PC-9 (cell line): ENCODE measurements around the gene ZC3H8. TPM values are rescaled to one million over a fixed set of nuclear protein-coding genes. Genes with fewer than 3 reads are reported as not detected.

Source experiments
- BruUV-seq: library from RNA; stranded (reverse); fragments of 400-500 nt; replicated peaks from 2 replicates; lab custom pipeline; 2021; lab: Mats Ljungman, UMichigan
- CTCF ChIA-PET: fragments of 300-600 bp; sonication (Branson Sonifier 250); formaldehyde crosslinking; loops from one replicate; lab custom pipeline; 2022; ENCODE audit warnings: antibody characterized with exemption; lab: Charles Lee
- POLR2A ChIA-PET: fragments of 300-600 bp; sonication (Branson Sonifier 250); formaldehyde crosslinking; loops from one replicate; lab custom pipeline; 2022; ENCODE audit warnings: antibody characterized with exemption; ENCODE audit not compliant: unreplicated experiment; lab: Charles Lee
- DNase-seq, 2 experiments: peaks; one replicate each; pipeline versions ENCODE4 v3.0.0 to v3.0.0-alpha.2; 2015 to 2022; ENCODE audit warnings: mixed read lengths in 1 of 2
- H2AFZ ChIP-seq: fragments of 200-600 bp; sonication (generic); 2 replicates; pipeline ENCODE4 v1.8.1; 2017; ENCODE audit warnings: antibody characterized with exemption
- H3F3A ChIP-seq: fragments of 200-600 bp; sonication (generic); 2 replicates; pipeline ENCODE4 v1.8.1; 2017; ENCODE audit warnings: antibody characterized with exemption, mild to moderate bottlenecking, low read depth; ENCODE audit not compliant: insufficient read depth
- H3K27ac ChIP-seq: fragments of 200-600 bp; sonication (generic); 2 replicates; pipeline ENCODE4 v1.6.1; 2016; ENCODE audit warnings: mixed run types
- H3K27me3 ChIP-seq: fragments of 200-600 bp; sonication (generic); 2 replicates; pipeline ENCODE4 v1.6.1; 2016; ENCODE audit warnings: low read depth, mixed run types; ENCODE audit not compliant: insufficient read depth
- H3K36me3 ChIP-seq: fragments of 200-600 bp; sonication (generic); 2 replicates; pipeline ENCODE4 v1.6.1; 2016; ENCODE audit warnings: low read depth, mixed run types
- H3K4me1 ChIP-seq: fragments of 200-600 bp; sonication (generic); replicated peaks from 2 replicates; pipeline ENCODE4 v1.6.1; 2016; ENCODE audit warnings: mixed run types; ENCODE audit not compliant: insufficient read depth
- H3K4me2 ChIP-seq: fragments of 200-600 bp; sonication (generic); 2 replicates; pipeline ENCODE4 v1.6.1; 2017; ENCODE audit warnings: mixed run types
- H3K4me3 ChIP-seq: fragments of 200-600 bp; sonication (generic); 2 replicates; pipeline ENCODE4 v1.6.1; 2016; ENCODE audit warnings: mixed run types
- H3K79me2 ChIP-seq: fragments of 200-600 bp; sonication (generic); 2 replicates; pipeline ENCODE4 v1.6.1; 2017; ENCODE audit warnings: low read depth, mixed run types
- H3K9me2 ChIP-seq: fragments of 200-600 bp; sonication (generic); 2 replicates; pipeline ENCODE4 v1.8.1; 2017; ENCODE audit warnings: mild to moderate bottlenecking; ENCODE audit not compliant: insufficient read depth
- H3K9me3 ChIP-seq: fragments of 200-600 bp; sonication (generic); 2 replicates; pipeline ENCODE4 v1.8.1; 2016; ENCODE audit warnings: low read depth; ENCODE audit not compliant: insufficient read depth
- H4K20me1 ChIP-seq: fragments of 200-600 bp; sonication (generic); 2 replicates; pipeline ENCODE4 v1.8.1; 2017; ENCODE audit not compliant: insufficient read depth
- EZH2 ChIP-seq: fragments of 200-600 bp; sonication (generic); IDR thresholded peaks from 2 replicates; pipeline ENCODE4 v1.8.0; 2017; ENCODE audit warnings: antibody characterized with exemption, low read depth
- intact Hi-C: fragments of 100-400 bp; cut with micrococcal nuclease; formaldehyde crosslinking; loops from one replicate; pipeline ENCODE4 v1.10.0; 2022; ENCODE audit not compliant: unreplicated experiment
- total RNA-seq: library from RNA; stranded (reverse); gene quantifications from 2 replicates; pipeline ENCODE4 v1.2.3, GENCODE V29; 2021
- TF ChIP-seq, protein P1 (sequence below): fragments of 200-600 bp; sonication (generic); conservative IDR thresholded peaks from 2 replicates; pipeline ENCODE4 v1.6.1; 2017; ENCODE audit warnings: mixed run types, antibody characterized with exemption, mild to moderate bottlenecking, moderate library complexity

Gene ZC3H8
- total RNA-seq, 1 experiment from 2014 or later: 8.6 TPM

DNA sequence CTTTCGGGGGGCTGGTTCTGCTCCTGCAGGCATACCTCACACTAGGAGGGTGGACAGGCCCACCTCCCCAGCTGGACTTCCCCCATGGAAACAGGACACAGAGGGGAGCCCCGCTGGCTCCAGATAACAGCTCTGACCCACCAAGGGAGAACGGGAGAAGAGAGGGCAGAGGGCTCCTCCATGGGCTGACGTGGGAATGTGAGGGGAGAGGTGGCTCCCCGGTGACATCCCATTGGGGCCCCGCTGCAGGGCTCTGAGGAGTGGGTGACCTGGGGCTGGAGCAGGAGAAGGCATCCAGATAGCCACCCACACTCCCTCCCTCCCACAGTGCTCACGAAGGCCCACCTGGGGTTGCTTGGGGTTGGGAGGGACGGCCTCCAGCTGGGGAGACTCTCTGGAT lies 70.7 kb downstream of the ZC3H8 start:
- ChIA-PET CTCF (no interaction called here), POLR2A (no interaction called here)
- no TSS peak for BruUV-seq
- Histone ChIP-seq H3K27ac (no peak overlapping the region), H2AFZ (no peak overlapping the region), H3K9me3 (0 out of 2 replicates have a peak, but pooled peaks cover under 1% of the 10 kb centered on the region), H3K4me3 (no peak overlapping the region), H3K79me2 (no peaks in the 10 kb centered on the region), H4K20me1 (no peaks in the 10 kb centered on the region), H3K9me2 (no peaks in the 10 kb centered on the region), H3F3A (no peaks in the 10 kb centered on the region), H3K36me3 (no peaks in the 10 kb centered on the region), H3K4me1 (no peaks in the 10 kb centered on the region), H3K27me3 (no peaks in the 10 kb centered on the region), H3K4me2 (no peak overlapping the region)
- intact Hi-C loops: no loop called here
- no peak for DNase-seq
- TF ChIP-seq, protein P1, sequence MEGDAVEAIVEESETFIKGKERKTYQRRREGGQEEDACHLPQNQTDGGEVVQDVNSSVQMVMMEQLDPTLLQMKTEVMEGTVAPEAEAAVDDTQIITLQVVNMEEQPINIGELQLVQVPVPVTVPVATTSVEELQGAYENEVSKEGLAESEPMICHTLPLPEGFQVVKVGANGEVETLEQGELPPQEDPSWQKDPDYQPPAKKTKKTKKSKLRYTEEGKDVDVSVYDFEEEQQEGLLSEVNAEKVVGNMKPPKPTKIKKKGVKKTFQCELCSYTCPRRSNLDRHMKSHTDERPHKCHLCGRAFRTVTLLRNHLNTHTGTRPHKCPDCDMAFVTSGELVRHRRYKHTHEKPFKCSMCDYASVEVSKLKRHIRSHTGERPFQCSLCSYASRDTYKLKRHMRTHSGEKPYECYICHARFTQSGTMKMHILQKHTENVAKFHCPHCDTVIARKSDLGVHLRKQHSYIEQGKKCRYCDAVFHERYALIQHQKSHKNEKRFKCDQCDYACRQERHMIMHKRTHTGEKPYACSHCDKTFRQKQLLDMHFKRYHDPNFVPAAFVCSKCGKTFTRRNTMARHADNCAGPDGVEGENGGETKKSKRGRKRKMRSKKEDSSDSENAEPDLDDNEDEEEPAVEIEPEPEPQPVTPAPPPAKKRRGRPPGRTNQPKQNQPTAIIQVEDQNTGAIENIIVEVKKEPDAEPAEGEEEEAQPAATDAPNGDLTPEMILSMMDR: no peak
- TF ChIP-seq EZH2: no peak

DNA sequence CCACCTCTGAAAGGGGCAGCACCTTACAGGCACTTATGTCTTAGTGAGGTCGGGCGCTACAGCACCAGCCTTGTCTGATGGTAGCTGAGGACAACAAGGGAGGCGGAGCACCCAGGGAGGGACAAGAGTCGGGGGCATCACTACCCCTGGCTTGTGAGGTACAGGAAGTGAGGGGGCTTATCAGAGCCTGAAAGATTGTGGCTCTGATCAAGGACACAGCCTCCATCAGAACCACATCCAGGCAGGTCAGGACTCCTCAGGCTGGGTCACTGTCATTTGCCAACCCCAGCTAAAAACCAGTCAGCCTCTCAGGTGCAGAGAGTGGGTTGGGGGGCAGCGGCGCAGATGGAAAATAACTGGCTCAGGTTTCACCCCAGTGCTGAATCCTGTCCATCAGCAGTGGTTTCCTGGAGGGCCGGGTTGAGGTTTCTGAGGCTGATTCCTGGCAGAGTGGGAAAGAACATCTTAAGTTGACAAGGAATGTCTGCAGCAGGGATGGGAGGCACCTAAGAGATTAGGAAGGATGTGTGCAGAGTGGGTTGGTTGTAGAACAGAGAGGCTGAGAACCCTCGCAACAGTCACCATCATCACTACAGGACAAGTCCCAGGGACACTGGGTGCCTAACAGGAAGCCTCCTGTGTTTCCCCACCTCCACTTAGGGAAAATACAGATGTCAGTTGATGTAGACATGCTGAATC lies 71.4 kb downstream of the ZC3H8 start:
- Histone ChIP-seq H2AFZ (no peak overlapping the region), H3K27me3 (no peaks in the 10 kb centered on the region), H3K4me2 (no peak overlapping the region), H3K4me3 (no peak overlapping the region), H3K27ac (no peak overlapping the region), H3K9me2 (no peaks in the 10 kb centered on the region), H3K9me3 (0 out of 2 replicates have a peak, but pooled peaks cover 3% of the 10 kb centered on the region), H3F3A (no peaks in the 10 kb centered on the region), H3K79me2 (no peaks in the 10 kb centered on the region), H3K36me3 (no peaks in the 10 kb centered on the region), H4K20me1 (no peaks in the 10 kb centered on the region), H3K4me1 (no peaks in the 10 kb centered on the region)
- ChIA-PET POLR2A (no interaction called here), CTCF (no interaction called here)
- DNase-seq: no peak
- no TSS peak for BruUV-seq
- TF ChIP-seq, protein P1: no peak
- no peak for TF ChIP-seq EZH2
- intact Hi-C loops: no loop called here

DNA sequence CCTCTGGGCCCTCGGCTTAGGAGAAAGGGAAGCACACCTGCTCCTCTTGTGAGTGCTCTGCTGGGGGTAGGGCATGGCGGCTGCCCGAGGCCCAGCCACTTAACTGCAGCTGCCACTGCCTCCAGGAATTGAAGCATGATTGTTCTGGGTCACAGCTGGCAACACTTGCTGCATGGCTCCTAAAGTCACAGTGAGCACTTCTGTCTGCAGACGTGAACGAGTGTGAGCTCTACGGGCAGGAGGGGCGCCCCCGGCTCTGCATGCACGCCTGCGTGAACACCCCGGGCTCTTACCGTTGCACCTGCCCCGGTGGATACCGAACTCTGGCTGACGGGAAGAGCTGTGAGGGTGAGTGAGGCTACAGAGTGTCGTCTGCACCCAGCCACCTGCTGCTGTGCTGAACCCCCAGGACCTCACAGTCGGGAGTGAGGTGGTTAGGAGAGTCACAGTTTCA lies 72.2 kb downstream of the ZC3H8 start:
- ChIA-PET POLR2A (no interaction called here), CTCF (no interaction called here)
- no peak for DNase-seq
- no peak for TF ChIP-seq EZH2
- TF ChIP-seq, protein P1: no peak
- no peak overlapping the region for H3K4me2 ChIP-seq
- H3K4me1 ChIP-seq: no peaks in the 10 kb centered on the region
- 0 out of 2 replicates have a peak, but pooled peaks cover 3% of the 10 kb centered on the region for H3K9me3 ChIP-seq
- H3K79me2 ChIP-seq: no peaks in the 10 kb centered on the region
- no peak overlapping the region for H3K27ac ChIP-seq
- no peak overlapping the region for H3K4me3 ChIP-seq
- H3K36me3 ChIP-seq: no peaks in the 10 kb centered on the region
- intact Hi-C loops: no loop called here
- no peak overlapping the region for H2AFZ ChIP-seq
- no peaks in the 10 kb centered on the region for H4K20me1 ChIP-seq
- no peaks in the 10 kb centered on the region for H3F3A ChIP-seq
- H3K9me2 ChIP-seq: no peaks in the 10 kb centered on the region
- no peaks in the 10 kb centered on the region for H3K27me3 ChIP-seq
- no TSS peak for BruUV-seq
